Activated CD4-positive, alpha-beta T cell treated with anti-CD3 and anti-CD28 coated beads, Interleukin-2, Interleukin-4, amounts not matched to agents 100 ng/mL and 50 ng/mL, durations not matched to agents 16 hours and 8 hours (primary cell): Measurements from ENCODE around the gene POLK.
"Not testable (repeated sequence)": the region's sequence is repeated elsewhere in the genome, so short reads cannot be mapped to it uniquely, and the experiment has no call there.

Experiments used
- DNase-seq: peaks from one replicate; pipeline ENCODE4 v3.0.0-alpha.2; 2020; ENCODE audit warnings: low spot score

The POLK gene

DNA sequence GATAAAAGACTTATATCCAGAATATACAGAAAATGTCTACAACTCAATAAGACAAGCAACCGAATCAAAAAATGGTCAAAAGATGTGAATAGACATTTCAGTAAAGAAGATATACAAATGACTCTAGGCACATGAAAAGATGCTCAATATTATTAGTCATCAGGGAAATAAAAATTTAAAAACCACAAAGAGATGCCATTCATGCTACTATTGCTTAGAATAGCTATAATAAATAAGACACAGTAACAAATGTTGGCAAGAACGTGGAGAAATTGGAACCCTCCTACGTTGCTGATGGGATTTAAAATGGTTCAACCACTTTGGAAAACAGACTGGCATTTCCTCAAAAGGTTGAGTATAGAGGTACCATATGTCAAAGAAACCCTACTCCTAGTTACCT is 39.8 kb downstream of the POLK start:
- no peak for DNase-seq

DNA sequence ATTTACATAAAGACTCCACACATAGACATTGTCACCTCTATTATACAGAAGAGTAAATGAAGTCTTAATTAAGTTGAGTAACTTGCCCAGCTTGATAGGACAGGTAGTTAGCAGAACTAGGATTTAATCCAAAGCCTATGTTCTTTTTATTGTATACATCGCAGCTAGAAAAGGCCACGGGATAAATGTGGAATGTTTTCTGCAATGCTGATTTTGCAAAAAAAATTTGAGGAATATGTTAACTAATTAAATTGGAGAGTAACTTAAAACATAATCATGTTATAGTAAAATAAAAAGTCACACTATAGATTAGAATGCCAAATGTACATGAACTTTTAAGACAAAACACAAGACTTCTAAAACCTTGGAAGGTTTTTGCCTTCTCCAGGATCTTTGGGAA is 41.1 kb downstream of the POLK start:
- no peak for DNase-seq

DNA sequence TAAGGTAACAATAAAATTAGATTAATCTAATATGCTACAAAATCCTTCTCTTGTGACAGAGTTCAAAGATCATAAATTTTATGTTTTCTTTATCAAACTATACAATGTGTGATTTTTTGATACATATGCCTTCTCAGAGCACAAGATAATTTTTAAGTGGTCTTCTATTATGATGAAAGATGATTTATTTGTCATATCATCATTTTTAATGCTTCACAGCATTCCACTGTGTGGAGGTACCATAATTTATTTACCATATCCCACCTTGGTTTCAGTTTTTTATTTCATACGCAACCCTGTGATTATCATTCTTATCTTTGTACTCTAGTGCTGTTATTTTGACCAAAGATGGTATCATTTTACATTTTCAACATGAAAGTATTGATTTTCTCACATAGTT is 41.7 kb downstream of the POLK start:
- DNase-seq, result no peak

DNA sequence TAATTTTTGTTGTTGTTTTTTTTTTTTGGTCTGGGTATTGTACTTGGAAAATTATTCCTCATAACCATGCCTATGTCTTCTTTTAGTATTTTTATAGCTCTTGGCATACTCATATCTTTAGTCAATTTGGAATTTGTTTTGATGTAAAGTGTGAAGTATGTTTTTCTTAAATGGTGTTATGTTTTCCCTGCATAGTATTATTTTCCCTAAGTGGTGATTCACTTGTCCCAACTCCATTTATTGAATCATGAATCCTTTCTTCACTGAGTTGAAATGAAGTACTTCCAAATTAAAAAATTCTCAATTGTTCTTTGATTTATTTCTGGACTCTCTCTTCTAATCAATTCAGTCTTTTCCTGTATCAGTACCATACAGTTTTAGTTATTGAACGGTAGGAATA is 46.5 kb downstream of the POLK start:
- no peak for DNase-seq

DNA sequence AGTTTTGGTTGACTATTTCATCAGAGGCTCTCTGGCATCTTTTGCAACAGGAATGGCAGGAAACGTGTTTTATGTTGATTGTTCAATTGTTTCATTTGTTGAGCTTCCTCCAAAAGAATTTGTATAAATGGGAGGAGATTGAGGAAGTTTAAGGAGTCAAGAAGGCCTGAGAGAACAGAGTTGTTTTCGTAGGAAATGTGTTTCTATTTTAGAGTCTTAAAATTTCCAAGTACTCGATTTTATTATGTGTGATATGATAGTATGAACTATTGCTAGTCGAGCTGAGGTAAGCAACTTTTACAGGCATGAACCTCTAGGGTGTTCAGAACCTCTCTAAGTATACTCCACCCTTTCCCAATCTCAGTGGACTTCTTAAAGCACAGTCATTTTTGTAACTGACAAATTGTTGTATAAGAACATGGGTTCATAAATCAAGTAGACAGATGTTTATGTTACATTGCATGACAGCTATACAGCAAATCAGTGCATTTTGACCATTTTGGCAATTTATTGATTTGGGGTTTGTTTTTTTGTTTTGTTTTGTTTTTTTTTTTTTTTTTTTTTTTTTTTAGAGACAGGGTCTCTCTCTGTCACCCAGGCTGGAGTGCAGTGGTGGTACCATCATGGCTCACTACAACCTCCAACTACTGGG is 47.4 kb downstream of the POLK start:
- no peak for DNase-seq

DNA sequence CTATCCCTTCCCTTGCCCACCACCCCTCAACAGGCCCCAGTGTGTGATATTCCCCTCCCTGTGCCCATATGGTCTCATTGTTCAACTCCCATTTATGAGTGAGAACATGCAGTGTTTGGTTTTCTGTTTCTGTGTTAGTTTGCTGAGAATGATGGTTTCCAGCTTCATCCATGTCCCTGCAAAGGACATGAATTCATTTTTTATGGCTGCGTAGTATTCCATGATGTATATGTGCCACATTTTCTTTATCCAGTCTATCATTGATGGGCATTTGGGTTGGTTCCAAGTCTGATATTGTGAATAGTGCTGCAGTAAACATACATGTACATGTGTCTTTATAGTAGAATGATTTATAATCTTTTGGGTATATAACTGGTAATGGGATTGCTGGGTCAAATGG is 49.0 kb downstream of the POLK start:
- DNase-seq, result not testable (repeated sequence)

DNA sequence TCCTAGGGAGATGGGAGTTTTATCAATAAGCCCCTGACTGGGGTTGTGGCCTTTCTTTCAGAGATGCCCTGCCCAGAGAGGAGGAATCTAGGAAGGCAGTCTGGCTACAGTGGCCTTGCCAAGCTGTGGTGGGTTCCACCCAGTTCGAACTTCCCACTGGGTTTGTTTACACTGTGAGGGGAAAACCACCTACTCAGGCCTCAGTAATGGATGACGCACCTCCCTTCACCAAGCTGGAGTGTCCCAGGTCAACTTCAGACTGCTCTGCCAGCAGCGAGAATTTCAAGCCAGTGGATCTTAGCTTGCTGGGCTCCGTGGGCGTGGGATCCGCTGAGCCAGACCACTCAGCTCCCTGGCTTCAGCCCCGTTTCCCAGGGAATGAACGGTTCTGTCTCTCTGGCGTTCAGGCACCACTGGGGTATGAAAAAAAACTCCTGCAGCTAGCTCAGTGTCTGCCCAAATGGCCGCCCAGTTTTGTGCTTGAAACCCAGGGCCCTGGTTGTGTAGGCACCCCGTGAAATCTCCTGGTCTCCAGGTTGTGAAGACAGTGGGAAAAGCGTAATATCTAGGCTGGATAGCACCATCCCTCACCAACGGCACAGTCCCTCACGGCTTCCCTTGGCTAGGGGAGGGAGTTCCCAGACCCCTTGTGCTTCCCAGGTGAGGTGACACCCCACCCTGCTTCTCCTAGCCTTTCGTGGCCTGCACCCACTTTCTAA is 54.5 kb downstream of the POLK start:
- not testable (repeated sequence) for DNase-seq

DNA sequence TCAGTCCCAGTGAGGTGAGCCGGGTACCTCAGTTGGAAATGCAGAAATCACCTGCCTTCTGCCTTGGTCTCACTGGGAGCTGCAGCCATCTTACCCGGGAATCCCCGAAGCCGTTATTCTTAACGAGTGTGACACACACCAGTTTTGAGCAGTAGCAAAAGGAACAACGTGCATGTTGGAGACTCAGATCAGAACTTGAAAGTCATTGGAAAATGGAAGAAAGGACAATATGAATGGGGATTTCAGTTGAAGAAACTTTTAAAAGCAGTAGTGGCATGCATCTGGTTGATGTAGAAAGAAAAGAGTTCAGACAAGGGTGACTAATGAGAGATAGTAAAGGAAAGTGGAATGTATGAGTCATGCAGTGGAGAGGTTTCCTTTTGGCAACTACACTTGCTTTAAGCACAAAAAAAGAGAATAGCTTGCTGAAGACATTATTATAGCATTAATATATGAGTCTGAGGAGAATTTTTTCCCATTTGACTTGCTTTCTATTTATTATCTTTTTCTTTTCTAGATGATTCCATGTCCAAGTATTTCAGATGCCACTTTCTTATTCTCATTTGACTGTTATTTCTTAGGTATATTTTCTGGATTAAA is 55.1 kb downstream of the POLK start:
- peak; percentile 87 for DNase-seq

DNA sequence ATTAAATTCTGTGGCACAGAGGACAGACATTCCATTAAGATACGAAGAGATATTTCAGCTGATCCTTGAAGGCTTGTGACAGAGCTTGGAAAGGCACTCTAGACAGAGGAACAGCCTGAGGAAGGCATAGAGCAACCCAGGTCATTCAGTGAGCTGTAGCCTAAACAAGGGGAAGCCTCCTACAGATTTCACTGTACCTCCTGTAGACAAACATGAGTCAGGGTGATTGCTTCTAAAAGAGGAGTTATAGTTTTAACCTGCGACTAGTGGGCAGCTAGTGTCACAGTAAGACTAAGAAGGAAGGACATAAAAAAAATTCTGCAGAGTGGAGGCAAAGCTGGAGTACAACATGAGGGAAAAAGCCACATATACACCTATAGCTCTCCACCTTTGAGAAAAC is 56.0 kb downstream of the POLK start:
- DNase-seq, result peak; percentile 61

DNA sequence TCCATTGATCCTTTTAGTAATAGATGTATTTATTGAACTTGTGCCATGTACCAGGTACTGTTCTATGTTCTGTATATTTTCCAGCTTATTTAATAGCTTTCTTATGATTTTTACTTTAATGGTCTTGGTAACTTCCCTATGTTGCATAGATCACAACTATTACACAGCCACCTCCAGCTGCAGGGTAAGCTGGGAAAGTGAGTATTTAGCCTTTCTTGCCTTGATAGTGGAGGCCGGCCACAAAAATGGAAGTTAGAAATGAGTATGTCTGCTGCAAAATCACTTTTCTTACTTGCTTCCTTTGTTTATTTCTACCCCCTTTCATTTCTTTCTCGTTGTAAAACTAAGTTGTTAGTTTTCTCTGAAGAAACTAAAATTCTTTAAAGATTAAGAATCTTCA is 56.5 kb downstream of the POLK start:
- DNase-seq, result peak; percentile 62

DNA sequence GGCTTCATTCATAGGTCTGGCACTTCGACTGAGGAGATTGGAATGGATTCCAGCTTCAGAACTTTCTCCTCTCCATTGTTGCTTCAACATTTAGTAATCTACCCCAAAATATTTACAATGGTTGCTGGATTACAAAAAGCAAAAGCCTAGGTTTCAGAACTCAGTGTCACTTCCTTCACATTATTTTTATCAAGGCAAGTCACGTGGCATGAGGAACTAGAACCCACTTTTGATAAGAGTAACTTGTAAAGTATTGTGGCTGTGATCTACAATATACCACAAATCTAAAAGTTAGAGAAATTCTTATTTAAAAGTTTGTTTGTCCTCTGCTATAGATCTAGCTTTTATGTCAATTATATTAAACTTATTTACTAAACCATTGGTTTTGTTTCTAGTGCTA is 59.9 kb downstream of the POLK start:
- no peak for DNase-seq

DNA sequence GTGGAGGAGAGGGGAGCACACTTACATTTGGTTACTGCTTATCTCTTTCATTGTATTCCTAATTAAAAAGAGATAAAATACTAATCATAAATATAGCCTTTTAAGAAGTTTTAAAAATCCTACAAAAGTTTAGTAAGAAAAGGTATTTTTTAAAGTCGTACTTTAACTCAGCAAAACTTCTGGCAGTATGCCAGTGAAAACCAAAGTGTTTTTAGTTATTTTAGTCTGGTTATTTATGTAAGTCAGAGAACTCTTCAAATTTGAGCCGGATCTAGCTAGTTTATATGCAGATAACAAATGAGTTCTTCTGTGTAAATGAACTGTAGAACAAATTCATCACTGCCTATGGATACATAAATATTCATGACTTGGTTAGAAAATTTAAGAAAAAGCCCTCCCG is 63.1 kb downstream of the POLK start:
- no peak for DNase-seq

DNA sequence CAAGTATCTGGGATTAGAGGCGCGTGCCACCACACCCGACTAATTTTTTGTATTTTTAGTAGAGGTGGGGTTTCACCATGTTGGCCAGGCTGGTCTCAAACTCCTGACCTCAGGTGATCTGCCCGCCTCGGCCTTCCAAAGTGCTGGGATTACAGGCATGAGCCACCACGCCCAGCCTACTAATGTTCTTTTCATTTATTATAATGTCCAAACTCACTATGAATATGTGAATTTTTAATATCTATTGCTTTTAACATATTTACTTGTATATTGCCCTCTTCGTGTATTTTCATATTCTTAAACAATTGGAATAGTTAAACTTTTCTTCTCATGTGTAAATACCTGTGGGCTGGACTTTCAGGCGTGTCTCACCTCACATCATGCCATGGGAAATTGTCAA is 66.6 kb downstream of the POLK start:
- not testable (repeated sequence) for DNase-seq

DNA sequence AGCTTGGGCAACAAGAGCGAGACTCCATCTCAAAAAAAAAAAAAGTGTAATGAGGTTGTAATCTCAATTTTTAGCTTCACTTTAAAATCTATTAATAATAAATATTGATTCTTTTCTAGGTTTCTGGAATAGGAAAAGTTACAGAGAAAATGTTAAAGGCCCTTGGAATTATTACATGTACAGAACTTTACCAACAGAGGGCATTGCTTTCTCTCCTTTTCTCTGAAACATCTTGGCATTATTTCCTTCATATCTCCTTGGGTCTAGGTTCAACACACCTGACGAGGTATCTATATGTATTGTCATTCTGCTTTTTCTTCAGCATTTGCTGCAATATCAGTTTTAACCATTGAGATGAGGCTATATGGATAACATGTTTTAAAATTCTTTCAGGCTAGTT is 73.0 kb downstream of the POLK start:
- no peak for DNase-seq

DNA sequence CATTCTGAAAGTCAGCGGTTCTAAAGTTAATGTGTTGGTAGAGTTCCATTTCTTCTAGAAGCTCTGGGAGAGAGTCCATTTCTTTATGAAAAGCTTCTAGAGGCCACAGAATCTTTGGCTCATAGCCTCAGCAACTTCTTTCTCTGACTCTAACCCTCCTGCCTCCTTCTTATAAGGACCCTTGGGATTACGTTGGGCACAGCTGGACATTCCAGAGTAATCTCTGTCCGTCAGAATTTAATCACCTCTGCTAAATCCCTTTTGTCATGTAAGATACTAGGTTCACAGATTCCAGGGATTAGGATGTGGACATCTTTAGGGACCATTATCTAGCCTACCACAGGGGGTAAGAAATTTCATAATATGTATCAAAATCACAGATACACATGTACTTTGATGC is 77.0 kb downstream of the POLK start:
- no peak for DNase-seq

DNA sequence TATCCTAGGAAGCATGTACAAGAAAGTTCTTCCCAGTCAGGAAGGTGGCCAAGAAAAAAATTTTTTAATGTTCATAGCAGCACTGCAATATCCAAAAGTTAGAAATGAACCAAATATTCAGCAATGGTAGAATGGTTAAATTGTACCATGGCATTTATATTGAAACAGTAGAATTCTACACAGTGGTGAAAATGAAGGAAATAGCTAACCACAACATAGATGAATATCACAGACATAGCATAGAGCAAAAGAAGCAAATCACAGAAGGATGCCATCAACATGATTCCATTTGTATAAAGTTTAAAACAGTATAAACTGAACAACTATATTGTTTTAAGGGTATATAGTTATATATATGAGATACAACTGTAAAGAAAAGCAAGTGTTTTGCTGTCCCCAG is 88.8 kb downstream of the POLK start:
- DNase-seq, result no peak

DNA sequence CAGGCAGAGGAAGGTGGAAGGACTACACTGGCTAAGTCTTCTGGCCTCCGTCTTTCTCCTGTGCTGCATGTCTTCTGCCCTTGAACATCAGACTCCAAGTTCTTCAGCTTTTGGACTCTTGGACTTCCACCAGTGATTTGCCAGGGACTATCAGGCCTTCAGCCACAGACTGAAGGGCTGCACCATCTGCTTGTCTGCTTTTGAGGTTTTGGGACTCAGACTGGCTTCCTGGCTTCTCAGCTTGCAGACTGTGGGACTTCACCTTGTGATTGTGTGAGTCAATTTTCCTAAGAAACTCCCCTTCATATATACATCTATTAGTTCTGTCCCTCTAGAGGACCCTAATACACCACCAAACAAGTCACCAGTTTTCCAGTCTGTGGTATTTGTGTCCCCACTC is 89.9 kb downstream of the POLK start:
- no peak for DNase-seq

DNA sequence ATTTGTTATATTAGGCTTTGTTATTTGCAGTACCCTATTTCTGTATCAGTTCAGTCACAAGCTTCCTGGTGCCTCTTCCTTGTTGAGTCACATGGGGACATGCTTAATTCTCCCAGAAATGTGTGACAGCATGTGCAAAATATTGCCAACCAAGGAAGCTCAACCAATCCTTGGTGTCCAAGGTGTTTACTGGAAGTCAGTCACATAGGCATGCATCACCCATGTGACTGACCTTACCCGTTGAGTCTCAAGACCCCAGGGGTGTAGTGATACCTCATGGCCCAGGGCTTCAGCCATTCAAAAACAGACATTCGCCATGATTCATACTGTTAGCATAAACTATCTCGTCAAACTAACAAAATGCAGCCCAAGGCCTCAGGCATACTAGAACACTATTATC is 90.3 kb downstream of the POLK start:
- no peak for DNase-seq

DNA sequence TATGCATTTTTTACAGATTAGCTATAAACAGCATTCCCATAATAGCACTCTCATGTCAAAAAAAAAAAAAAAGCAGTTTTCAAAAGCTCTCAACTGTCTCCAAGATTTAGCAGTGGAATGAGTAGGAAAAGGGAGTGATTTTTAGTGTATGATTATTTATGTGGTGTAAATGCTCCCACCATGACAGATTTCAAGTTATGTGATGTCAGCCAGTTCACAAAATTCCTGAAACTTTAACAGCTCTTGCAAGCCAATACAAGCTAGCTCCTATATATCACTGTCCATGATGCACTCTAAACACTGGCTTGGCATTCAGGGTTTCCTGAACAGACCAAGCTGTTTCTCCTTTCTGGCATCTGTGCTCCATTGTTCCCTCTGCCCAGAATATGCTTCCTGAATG is 91.7 kb downstream of the POLK start:
- no peak for DNase-seq

DNA sequence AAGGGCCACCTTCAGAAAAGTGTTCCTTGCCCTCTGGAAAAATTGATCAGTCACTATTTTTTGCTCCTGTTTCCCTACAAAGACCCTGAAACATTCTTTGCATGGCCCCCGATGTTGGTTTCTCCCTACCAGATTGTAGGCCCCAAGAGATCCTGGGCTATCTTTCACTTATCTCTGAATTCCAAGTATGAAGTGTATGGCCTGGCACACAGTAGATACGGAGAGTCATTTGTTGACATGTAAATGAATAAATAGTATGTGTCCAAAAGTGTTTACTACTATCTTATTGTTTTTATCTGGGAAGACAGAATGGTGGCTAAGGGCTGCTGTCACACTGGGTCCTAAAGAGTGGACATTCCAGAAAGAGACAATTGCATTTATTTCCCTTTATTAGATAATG is 92.1 kb downstream of the POLK start:
- DNase-seq, result no peak

DNA sequence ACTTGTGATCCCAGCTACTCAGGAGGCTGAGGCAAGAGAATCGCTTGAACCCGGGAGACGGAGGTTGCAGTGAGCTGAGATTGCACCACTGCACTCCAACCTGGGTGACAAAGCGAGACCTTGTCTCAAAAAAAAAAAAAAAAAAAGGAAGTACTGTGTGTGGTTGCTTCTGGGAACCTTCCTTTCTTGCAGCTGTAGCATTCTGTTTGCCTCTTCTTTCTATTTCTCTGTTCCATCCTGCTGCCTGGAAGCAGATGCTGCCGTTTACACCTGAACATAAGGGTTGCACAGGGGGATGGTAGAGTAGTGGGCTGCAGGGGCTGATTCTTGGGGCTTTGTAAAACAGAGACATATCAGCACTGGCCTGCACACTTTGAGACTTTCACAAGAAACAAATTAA is 95.7 kb downstream of the POLK start:
- DNase-seq, result not testable (repeated sequence)

DNA sequence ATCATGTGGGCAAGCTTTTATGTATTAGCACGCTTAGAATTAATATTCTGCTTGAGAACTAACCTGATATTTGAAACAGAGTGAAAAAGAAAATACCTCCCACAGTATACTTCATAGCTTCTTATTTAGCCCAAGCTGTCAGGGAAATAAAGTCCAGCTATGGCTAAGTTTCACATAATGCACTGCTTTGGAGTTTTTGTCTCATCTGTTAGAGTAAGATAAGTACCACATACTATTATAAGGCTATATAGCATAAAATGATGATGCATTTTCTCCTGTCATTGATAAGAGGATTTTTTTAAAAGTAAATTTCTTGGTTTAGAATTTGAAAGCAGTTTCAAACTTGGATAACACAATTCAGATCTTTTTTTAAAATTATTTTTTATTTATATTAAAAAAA is 97.2 kb downstream of the POLK start:
- DNase-seq, result no peak

DNA sequence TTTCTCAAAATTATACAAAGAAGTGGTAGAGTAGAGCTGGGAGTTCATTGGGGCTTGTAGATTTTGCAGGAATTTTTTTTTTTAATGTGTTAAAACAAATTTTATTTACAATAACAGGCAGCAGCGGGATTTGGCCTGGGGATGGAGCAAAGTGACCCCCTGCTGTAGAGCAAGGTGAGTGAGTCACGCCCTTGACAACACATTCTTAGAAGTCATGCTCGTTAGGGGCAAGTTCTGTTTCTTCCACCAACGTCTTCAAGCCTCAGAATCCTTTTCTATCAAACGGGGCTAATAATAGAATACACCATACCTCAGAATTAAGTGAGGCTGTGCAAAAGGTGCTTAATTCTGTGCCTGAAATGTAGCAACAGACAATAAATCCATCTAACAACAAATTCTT is 98.5 kb downstream of the POLK start:
- no peak for DNase-seq

DNA sequence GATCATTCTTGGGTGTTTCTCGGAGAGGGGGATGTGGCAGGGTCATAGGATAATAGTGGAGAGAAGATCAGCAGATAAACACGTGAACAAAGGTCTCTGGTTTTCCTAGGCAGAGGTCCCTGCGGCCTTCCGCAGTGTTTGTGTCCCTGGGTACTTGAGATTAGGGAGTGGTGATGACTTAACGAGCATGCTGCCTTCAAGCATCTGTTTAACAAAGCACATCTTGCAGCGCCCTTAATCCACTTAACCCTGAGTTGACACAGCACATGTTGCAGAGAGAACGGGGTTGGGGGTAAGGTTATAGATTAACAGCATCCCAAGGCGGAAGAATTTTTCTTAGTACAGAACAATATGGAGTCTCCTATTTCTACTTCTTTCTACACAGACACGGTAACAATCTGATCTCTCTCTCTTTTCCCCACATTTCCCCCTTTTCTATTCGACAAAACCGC is 99.2 kb downstream of the POLK start:
- DNase-seq, result not testable (repeated sequence)
